ENCODE data around the gene HCN1. TPM values are rescaled to one million over a fixed set of nuclear protein-coding genes. Genes with fewer than 3 reads are reported as not detected.
"Not testable (repeated sequence)": the region's sequence is repeated elsewhere in the genome, so short reads cannot be mapped to it uniquely, and the experiment has no call there.

HCN1 gene
- total RNA-seq, 1 donor from 2014 or later, result 0.14 TPM

DNA sequence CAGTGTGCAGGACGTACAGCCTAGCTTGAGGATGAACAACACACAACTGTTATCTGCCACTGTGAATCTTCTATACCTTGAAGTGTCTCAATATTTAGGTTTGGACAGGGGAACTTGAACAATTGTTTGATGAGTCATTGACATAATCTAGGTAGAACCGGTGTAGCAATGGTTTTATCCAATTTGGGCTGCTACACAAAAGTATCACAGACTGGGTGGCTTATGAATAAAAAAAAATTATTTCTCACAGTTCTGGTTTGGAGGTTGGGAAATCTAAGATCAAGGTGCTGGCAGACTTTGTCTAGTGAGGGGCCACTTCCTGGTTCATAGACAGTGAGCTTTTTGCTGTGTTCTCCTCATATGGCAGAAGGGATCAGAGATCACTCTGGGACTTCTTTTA is 359.7 kb downstream of the HCN1 start:
- intact Hi-C loops (cut with micrococcal nuclease), result no loop called here
- H3K27me3 ChIP-seq (ENCODE audit: low read depth), result no peaks in the 10 kb centered on the region
- no peaks in the 10 kb centered on the region for H3K9me3 ChIP-seq (replicated peaks)
- H3K27ac ChIP-seq (replicated peaks), result peak overlapping the region; percentile 84
- TF ChIP-seq, protein P1, sequence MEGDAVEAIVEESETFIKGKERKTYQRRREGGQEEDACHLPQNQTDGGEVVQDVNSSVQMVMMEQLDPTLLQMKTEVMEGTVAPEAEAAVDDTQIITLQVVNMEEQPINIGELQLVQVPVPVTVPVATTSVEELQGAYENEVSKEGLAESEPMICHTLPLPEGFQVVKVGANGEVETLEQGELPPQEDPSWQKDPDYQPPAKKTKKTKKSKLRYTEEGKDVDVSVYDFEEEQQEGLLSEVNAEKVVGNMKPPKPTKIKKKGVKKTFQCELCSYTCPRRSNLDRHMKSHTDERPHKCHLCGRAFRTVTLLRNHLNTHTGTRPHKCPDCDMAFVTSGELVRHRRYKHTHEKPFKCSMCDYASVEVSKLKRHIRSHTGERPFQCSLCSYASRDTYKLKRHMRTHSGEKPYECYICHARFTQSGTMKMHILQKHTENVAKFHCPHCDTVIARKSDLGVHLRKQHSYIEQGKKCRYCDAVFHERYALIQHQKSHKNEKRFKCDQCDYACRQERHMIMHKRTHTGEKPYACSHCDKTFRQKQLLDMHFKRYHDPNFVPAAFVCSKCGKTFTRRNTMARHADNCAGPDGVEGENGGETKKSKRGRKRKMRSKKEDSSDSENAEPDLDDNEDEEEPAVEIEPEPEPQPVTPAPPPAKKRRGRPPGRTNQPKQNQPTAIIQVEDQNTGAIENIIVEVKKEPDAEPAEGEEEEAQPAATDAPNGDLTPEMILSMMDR (IDR thresholded peaks at IDR 0.05; ENCODE audit: borderline replicate concordance), result no peak
- peaks cover 16% of the 10 kb centered on the region for H3K4me1 ChIP-seq
- no peak for DNase-seq
- no peak overlapping the region for H3K4me3 ChIP-seq
- H3K36me3 ChIP-seq, result no peaks in the 10 kb centered on the region

DNA sequence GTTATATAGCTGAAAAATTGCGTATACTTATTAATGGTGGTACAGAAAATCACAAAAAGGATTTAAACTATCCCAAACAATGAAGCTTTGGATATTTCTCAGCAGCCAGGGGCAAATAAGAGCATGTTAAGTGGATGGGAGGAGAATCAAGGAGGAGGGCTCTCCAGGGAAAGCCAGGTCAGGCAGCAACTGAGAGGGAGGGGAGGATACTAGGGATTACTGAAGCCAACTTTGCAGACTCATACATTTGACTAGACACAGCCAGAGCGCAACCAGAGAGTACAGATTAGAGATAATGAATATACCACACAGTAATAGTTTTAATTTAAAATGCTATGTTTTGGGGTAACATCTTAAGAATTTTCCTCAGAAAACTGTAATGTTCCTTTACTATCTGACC is 360.2 kb downstream of the HCN1 start:
- TF ChIP-seq, protein P1 (IDR thresholded peaks at IDR 0.05; ENCODE audit: borderline replicate concordance), result no peak
- H3K36me3 ChIP-seq, result no peaks in the 10 kb centered on the region
- peaks cover 16% of the 10 kb centered on the region for H3K4me1 ChIP-seq
- intact Hi-C loops (cut with micrococcal nuclease), result no loop called here
- no peak for DNase-seq
- no peak overlapping the region for H3K4me3 ChIP-seq
- H3K27ac ChIP-seq (replicated peaks), result peak overlapping the region; percentile 84
- H3K27me3 ChIP-seq (ENCODE audit: low read depth), result no peaks in the 10 kb centered on the region
- H3K9me3 ChIP-seq (replicated peaks), result no peaks in the 10 kb centered on the region

DNA sequence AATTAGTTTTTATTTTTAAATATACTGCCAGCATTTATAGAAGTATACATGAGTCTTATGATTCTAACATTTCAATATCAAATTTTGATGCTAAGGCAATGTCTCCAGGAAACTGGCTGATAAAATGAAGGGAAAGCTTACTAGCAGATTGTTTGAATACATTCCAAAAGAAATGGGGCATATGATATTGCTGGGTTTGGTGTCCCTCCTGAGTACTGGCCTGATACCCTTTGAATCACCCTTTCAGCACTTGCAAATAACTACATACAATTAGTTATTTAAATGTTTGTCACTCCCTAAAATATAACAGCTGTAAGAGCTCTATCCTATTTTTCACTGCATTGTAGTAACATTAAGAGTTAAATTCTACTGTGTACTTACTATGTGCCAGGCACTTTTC is 360.8 kb downstream of the HCN1 start:
- no peaks in the 10 kb centered on the region for H3K27me3 ChIP-seq (ENCODE audit: low read depth)
- intact Hi-C loops (cut with micrococcal nuclease), result no loop called here
- DNase-seq, result no peak
- peak overlapping the region; percentile 15 for H3K4me3 ChIP-seq
- peaks cover 16% of the 10 kb centered on the region for H3K4me1 ChIP-seq
- H3K9me3 ChIP-seq (replicated peaks), result no peaks in the 10 kb centered on the region
- no peaks in the 10 kb centered on the region for H3K36me3 ChIP-seq
- H3K27ac ChIP-seq (replicated peaks), result peak overlapping the region; percentile 84
- TF ChIP-seq, protein P1 (IDR thresholded peaks at IDR 0.05; ENCODE audit: borderline replicate concordance), result no peak

DNA sequence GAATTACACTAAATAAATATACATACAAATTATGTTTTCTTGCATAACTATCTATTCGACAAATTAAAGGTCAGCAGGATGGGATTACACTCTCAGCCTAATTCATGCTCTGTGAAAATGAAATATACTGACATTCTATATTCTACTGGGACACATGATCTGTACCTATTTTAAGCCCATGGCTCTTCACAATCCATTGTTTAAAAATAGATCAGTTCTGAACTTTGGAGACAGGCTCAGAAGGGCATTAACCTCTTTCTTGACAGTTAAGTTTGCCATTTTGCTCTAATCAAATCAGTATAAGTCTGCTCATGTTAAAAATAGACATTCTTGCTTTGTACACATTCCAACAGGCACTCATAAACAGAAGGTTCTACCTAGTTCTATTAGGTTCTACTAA is 361.2 kb downstream of the HCN1 start:
- peak overlapping the region; percentile 84 for H3K27ac ChIP-seq (replicated peaks)
- H3K36me3 ChIP-seq, result no peaks in the 10 kb centered on the region
- peaks cover 16% of the 10 kb centered on the region for H3K4me1 ChIP-seq
- intact Hi-C loops (cut with micrococcal nuclease), result no loop called here
- H3K9me3 ChIP-seq (replicated peaks), result no peaks in the 10 kb centered on the region
- peak overlapping the region; percentile 15 for H3K4me3 ChIP-seq
- no peak for DNase-seq
- no peaks in the 10 kb centered on the region for H3K27me3 ChIP-seq (ENCODE audit: low read depth)
- TF ChIP-seq, protein P1 (IDR thresholded peaks at IDR 0.05; ENCODE audit: borderline replicate concordance), result no peak

DNA sequence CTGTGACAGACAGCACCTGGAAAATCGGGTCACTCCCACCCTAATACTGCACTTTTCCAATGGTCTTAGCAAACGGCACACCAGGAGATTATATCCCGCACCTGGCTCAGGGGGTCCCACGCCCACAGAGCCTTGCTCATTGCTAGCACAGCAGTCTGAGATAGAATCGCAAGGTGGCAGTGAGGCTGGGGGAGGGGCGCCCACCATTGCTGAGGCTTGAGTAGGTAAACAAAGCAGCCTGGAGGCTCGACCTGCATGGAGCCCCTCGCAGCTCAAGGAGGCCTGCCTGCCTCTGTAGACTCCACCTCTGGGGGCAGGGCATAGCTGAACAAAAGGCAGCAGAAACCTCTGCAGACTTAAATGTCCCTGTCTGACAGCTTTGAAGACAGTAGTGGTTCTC is 383.6 kb downstream of the HCN1 start:
- H3K9me3 ChIP-seq (replicated peaks), result peaks cover 30% of the 10 kb centered on the region
- H3K4me1 ChIP-seq; H3K27ac ChIP-seq (replicated peaks); DNase-seq; H3K27me3 ChIP-seq (ENCODE audit: low read depth); intact Hi-C loops (cut with micrococcal nuclease); H3K4me3 ChIP-seq; H3K36me3 ChIP-seq: not testable (repeated sequence)

DNA sequence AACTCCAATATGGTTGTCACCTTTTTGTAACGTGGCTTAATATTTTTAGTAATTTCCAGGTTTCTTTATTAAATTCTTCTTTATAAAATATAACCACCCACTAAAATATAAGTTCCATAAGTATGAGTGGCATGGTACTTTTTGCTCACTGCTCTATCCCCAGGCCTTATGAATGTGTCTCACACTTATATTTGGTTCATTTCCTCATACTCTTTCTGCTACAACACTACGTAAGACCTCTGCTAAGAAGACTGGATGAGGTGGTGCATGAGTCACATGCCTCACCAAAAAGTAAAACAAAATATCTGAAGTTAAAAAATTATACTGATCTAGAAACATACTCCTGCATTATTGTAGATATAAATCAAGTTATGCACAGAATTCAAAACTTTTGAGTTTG is 400.9 kb downstream of the HCN1 start:
- no peaks in the 10 kb centered on the region for H3K36me3 ChIP-seq
- TF ChIP-seq, protein P1 (IDR thresholded peaks at IDR 0.05; ENCODE audit: borderline replicate concordance), result no peak
- no peak for DNase-seq
- H3K27ac ChIP-seq (replicated peaks), result no peak overlapping the region
- H3K4me3 ChIP-seq, result no peak overlapping the region
- no peaks in the 10 kb centered on the region for H3K27me3 ChIP-seq (ENCODE audit: low read depth)
- intact Hi-C loops (cut with micrococcal nuclease), result no loop called here
- no peaks in the 10 kb centered on the region for H3K4me1 ChIP-seq
- peaks cover 12% of the 10 kb centered on the region for H3K9me3 ChIP-seq (replicated peaks)

Measured in left ventricle myocardium inferior (tissue), 1 donor.